ENCODE measurements around the gene VPS13D. TPM values are rescaled to one million over a fixed set of nuclear protein-coding genes. Genes with fewer than 3 reads are reported as not detected.
A peak's percentile ranks its signal among the peaks of the same experiment; 100 is the strongest.
"Not testable (repeated sequence)": the region's sequence is repeated elsewhere in the genome, so short reads cannot be mapped to it uniquely, and the experiment has no call there.

Gene VPS13D
- total RNA-seq, 1 donor from 2014 or later, result 98.5 TPM

- no peak for DNase-seq (ENCODE audit: low spot score)
These were observed 129.7 kb downstream of the VPS13D start for GRCh38 chr1:12359359-12360133.

- DNase-seq (ENCODE audit: low spot score), result no peak
These were observed 138.8 kb downstream of the VPS13D start for GRCh38 chr1:12368646-12369045.

- DNase-seq (ENCODE audit: low spot score), result no peak
These were observed 139.4 kb downstream of the VPS13D start for GRCh38 chr1:12369258-12369657.

DNA sequence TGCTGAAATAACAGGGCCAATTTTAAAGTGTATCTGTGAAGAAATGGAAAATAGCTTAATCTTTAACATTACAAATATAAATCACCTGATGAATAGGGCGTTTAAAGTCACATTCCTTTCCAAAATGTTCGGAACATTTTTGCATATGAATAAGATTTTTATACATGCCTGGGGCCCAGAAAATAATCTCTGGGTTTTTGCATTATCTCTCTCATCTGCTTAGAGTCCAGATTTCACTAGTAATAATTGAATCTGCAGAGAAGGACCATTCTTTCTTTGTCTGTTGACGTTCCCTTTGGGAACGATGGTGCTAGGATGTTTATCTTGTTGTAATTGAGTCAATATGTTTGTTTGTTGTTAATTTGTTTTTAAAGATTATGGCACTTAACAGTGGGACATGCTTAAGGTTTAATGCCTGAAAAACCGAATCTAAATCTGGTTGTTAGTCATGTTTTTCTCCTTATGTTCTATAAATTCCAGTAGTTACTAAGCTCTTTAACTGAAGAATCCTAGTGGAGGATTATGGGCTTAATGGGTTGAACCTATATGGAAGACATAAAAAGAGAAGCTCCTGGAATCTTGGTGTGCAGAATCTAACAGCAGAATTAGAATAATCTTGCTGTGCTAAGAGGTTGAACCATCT is 140.6 kb downstream of the VPS13D start:
- DNase-seq (ENCODE audit: low spot score), result no peak

GRCh38 chr1:12371053-12371452 is 141.2 kb downstream of the VPS13D start:
- no peak for DNase-seq (ENCODE audit: low spot score)

GRCh38 chr1:12372180-12372579 is 142.3 kb downstream of the VPS13D start:
- DNase-seq (ENCODE audit: low spot score), result no peak

DNA sequence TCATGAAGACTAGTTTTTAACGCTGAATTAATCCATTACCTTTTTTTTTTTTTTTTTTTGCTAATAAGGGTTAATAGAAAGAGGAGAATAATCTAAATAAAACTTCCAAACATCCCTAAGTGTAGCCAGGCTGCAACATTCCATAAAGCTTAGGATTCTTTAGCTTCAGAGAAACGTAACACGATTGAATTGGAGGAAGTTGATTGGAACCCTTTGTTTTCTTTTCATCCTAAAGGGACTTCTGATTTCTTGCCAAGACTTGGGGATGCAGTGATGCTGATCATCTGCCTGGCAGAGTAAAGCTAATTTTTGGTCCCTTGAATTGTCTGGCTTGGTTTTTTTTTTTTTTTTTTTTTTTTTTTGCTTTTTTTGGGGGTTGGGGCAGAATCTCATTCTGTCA is 142.9 kb downstream of the VPS13D start:
- DNase-seq (ENCODE audit: low spot score), result no peak

DNA sequence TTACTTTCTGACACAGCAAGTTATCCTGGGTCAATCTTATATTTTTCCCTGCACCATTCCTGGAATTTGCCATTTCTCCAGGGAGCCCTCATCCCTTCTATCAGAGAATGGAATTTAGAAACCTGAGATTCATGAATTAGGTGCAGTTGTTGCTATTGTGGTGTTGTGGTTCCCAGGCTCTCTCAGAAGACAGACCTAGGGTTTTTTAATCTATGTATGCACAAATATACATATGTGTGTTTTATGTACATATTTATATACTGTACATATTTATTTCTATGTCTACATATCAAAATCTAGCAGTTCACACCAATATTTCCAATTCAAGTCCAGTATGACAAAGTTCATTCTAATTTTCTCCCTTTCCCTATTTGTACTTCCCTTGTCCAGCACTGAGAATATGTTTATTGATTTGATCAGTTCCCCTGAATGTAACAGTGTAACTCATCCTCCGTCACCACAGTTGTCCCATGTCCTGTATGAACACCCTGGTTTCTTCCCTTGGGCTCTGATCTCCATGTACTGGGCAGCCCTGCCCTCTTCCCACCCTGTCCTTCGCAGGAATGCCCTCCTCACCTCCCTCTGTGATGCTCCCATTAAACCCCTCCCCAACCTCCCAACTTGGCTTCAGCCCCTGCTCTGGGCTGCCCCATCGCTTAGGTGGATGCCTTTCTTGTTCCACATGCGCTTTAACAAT is 145.5 kb downstream of the VPS13D start:
- no peak for DNase-seq (ENCODE audit: low spot score)

GRCh38 chr1:12376236-12377045 is 146.6 kb downstream of the VPS13D start:
- no peak for DNase-seq (ENCODE audit: low spot score)

GRCh38 chr1:12380326-12381249 is 150.8 kb downstream of the VPS13D start:
- no peak for DNase-seq (ENCODE audit: low spot score)

DNA sequence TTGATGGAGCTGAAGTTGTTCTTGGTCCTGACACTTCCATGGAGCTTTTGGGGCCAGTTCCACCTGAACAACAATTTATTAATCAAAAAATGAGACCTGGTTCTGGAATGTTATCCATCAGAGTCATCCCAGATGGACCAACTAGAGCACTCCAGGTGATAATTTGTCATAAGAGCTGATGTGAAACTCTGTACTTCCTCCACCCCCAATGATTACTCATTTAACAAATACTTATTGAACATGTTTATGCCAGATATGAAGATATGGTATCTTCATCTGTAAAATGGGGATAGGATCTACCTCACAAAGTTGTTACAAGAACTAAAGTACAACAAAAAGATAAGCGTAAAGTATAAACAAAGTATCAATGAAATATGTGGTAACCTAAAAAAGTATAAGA is 153.2 kb downstream of the VPS13D start:
- DNase-seq (ENCODE audit: low spot score), result no peak

- DNase-seq (ENCODE audit: low spot score), result no peak
These were observed 154.0 kb downstream of the VPS13D start for GRCh38 chr1:12383786-12384185.

DNA sequence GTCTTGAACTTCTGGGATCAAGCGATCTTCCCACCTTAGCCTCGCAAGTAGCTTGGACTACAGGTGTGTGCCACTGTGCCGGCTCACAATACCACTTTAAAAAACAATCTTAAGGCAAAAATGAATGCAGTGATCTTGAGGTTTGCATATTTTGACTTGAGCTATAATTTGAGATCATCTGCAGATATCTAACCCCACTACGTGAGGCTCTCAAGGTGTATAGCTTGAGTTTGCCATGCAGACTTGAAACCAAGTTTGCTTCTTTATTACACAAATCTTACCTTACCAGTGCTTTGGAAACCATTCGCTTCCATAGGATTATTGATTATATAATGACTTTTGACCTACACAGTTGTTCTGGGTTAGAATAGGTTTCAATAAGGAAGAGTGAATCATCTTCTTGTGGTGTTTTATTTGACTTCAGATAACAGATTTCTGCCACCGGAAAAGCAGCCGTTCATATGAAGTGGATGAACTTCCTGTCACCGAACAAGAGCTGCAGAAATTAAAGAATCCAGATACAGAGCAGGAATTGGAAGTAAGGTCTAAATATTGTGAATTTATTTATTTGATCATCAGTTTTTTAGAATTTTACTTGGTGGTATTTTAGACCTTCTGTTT is 155.1 kb downstream of the VPS13D start:
- no peak for DNase-seq (ENCODE audit: low spot score)

DNA sequence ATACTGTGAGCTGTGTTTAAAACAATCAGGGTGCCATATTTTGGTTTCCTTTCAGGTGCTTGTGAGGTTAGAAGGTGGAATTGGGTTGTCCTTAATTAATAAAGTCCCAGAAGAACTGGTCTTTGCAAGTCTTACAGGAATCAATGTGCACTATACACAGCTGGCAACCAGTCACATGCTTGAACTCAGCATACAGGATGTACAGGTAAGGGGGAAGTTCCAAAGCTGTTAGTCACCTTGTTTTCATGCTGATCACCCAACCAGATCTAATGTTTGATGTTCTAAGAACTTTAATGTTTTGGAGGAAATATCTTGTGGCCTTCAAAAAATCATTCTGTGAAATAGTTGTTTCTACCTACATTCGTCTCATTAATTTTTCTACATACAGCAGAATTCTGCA is 156.3 kb downstream of the VPS13D start:
- DNase-seq (ENCODE audit: low spot score), result peak; percentile 73

DNA sequence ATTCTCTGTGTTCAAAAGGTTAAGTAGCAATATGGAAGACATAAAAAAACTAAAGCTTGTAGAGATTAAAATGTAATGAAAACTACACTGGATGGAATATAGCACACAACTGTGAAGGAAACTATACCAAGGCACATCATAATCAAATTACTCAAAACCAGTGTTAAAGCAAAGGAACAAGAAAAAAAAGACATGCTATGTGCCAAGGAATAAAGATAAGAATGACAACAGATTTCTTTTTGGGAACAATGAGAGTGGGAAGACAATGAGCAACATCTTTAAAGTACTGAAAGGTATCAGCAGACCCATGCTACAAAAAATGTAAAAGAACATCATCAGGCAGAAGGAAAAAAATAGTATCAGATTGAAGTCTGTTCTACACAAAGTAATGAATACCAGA is 157.8 kb downstream of the VPS13D start:
- no peak for DNase-seq (ENCODE audit: low spot score)

- not testable (repeated sequence) for DNase-seq (ENCODE audit: low spot score)
These were observed 160.5 kb downstream of the VPS13D start for GRCh38 chr1:12390296-12390695.

GRCh38 chr1:12397462-12398450 is 167.9 kb downstream of the VPS13D start:
- DNase-seq (ENCODE audit: low spot score), result no peak

- DNase-seq (ENCODE audit: low spot score), result no peak
These were observed 168.6 kb downstream of the VPS13D start for GRCh38 chr1:12398479-12398878.

GRCh38 chr1:12400027-12400693 is 170.3 kb downstream of the VPS13D start:
- no peak for DNase-seq (ENCODE audit: low spot score)

Data from ureter (tissue), 1 donor.